Keratinocyte (primary cell): ENCODE measurements around the gene SKIC3. TPM values are rescaled to one million over a fixed set of nuclear protein-coding genes. Genes with fewer than 3 reads are reported as not detected.

Experiments used
- DNase-seq: peaks from one replicate; pipeline ENCODE4 v3.0.0-alpha.2; 2011; ENCODE audit warnings: low read depth, missing footprints, low spot score
- FAIRE-seq: peaks from 2 replicates; lab custom pipeline; 2011; peaks lifted over from hg19 to GRCh38; lab: Jason Lieb, UNC
- H2AFZ ChIP-seq: 2 replicates; pipeline ENCODE4 v1.6.0; 2012; ENCODE audit warnings: low read length, control low read depth, inconsistent platforms; ENCODE audit not compliant: control insufficient read depth
- H3K27ac ChIP-seq: 2 replicates; pipeline ENCODE4 v1.5.1; 2011; ENCODE audit warnings: low read length; ENCODE audit not compliant: control insufficient read depth, insufficient read depth
- H3K27me3 ChIP-seq: 3 replicates; pipeline ENCODE4 v1.6.0; 2011; ENCODE audit warnings: low read length; ENCODE audit not compliant: control insufficient read depth, insufficient read depth; ENCODE audit errors: extremely low read depth
- H3K36me3 ChIP-seq, 2 experiments: 2 replicates in 1 of 2; 3 replicates in 1 of 2; pipeline ENCODE4 v1.5.1; 2011; ENCODE audit warnings: low read length in 2 of 2, mild to moderate bottlenecking in 1 of 2; ENCODE audit not compliant: control insufficient read depth in 2 of 2, insufficient read depth in 2 of 2; ENCODE audit errors: extremely low read depth in 1 of 2
- H3K4me1 ChIP-seq: 3 replicates; pipeline ENCODE4 v1.5.1; 2011; ENCODE audit warnings: low read length; ENCODE audit not compliant: control insufficient read depth, insufficient read depth; ENCODE audit errors: extremely low read depth
- H3K4me2 ChIP-seq: 3 replicates; pipeline ENCODE4 v1.6.0; 2011; ENCODE audit warnings: low read depth, low read length; ENCODE audit not compliant: control insufficient read depth, insufficient read depth; ENCODE audit errors: extremely low read depth
- H3K4me3 ChIP-seq, 3 experiments: fragments of 200-600 bp in 1 of 3; sonication (generic) in 1 of 3; 2 replicates in 2 of 3; 3 replicates in 1 of 3; pipeline ENCODE4 v1.5.1; 2011 to 2016; ENCODE audit warnings: low read length in 3 of 3, mild to moderate bottlenecking in 3 of 3, control low read depth in 2 of 3, inconsistent platforms in 1 of 3, low read depth in 1 of 3, mixed read lengths in 1 of 3, mixed run types in 1 of 3, moderate library complexity in 1 of 3; ENCODE audit not compliant: control insufficient read depth in 2 of 3, insufficient read depth in 2 of 3; ENCODE audit errors: extremely low read depth in 1 of 3
- H3K79me2 ChIP-seq: 2 replicates; pipeline ENCODE4 v1.6.0; 2012; ENCODE audit warnings: low read length; ENCODE audit not compliant: control insufficient read depth, insufficient read depth
- H3K9ac ChIP-seq: 3 replicates; pipeline ENCODE4 v1.6.0; 2011; ENCODE audit warnings: low read length; ENCODE audit not compliant: control insufficient read depth, insufficient read depth; ENCODE audit errors: extremely low read depth
- H3K9me1 ChIP-seq: 3 replicates; pipeline ENCODE4 v1.6.0; 2011; ENCODE audit warnings: low read length; ENCODE audit not compliant: control insufficient read depth, insufficient read depth; ENCODE audit errors: extremely low read depth
- H3K9me3 ChIP-seq: 2 replicates; pipeline ENCODE4 v1.5.1; 2012; ENCODE audit warnings: low read depth, low read length; ENCODE audit not compliant: control insufficient read depth
- H4K20me1 ChIP-seq: 3 replicates; pipeline ENCODE4 v1.6.0; 2011; ENCODE audit warnings: low read length; ENCODE audit not compliant: control insufficient read depth, insufficient read depth; ENCODE audit errors: extremely low read depth
- CTCF ChIP-seq, 3 experiments: IDR thresholded peaks in 1 of 3; conservative IDR thresholded peaks in 1 of 3; optimal IDR thresholded peaks in 1 of 3; 2 replicates in 2 of 3; 3 replicates in 1 of 3; pipeline versions ENCODE3 to v1.5.1; 2011; ENCODE audit warnings: low read length in 3 of 3, mild to moderate bottlenecking in 3 of 3, moderate library complexity in 2 of 3, control low read depth in 1 of 3, inconsistent platforms in 1 of 3; ENCODE audit not compliant: insufficient read depth in 2 of 3; ENCODE audit errors: extremely low read depth in 1 of 3
- EZH2 ChIP-seq: IDR thresholded peaks from one replicate; pipeline ENCODE4 v1.6.1; 2012; ENCODE audit warnings: inconsistent platforms, mild to moderate bottlenecking, low read length, moderate library complexity
- dilution Hi-C: fragments of 300-500 bp; cut with MboI; formaldehyde crosslinking; loops from one replicate; pipeline ENCODE4 v1.7.0; 2020; ENCODE audit warnings: low sequenced_read_pairs; ENCODE audit not compliant: extremely low pct_ligation_motif_present
- polyA plus RNA-seq, 5 experiments: library from polyadenylated mRNA; depleted of rRNA in 3 of 5; stranded (reverse) in 3 of 5; stranded (forward) in 1 of 5; unstranded in 1 of 5; fragments of >200 nt; gene quantifications; 1 replicate in 1 of 5; 2 replicates in 3 of 5; 3 replicates in 1 of 5; pipeline versions ENCODE4 v1.2.1 to v1.2.3, GENCODE V29; 2011 to 2012; ENCODE audit warnings: missing spikeins in 2 of 5, low read depth in 1 of 5, low replicate concordance in 1 of 5

The SKIC3 gene
- polyA plus RNA-seq, 1 donor (not counting 4 experiments of a cell fraction or from before 2014, with no cell fraction given), result 63.8 TPM

- Histone ChIP-seq H3K4me1 (no peaks in the 10 kb centered on the region), H3K79me2 (no peaks in the 10 kb centered on the region), H3K9me1 (no peaks in the 10 kb centered on the region), H4K20me1 (no peaks in the 10 kb centered on the region), H3K4me3 (no peak overlapping the region), H3K27ac (no peak overlapping the region), H3K36me3 (no peaks in the 10 kb centered on the region), H3K9ac (no peak overlapping the region), H3K4me2 (no peak overlapping the region), H2AFZ (no peak overlapping the region), H3K9me3 (no peaks in the 10 kb centered on the region), H3K27me3 (no peaks in the 10 kb centered on the region)
- DNase-seq (no peak), FAIRE-seq (no peak)
- dilution Hi-C loops, result no loop called here
- TF ChIP-seq EZH2, result no peak
- TF ChIP-seq CTCF (optimal IDR thresholded peaks at IDR 0.05 in 1 of 3, IDR thresholded peaks at IDR 0.05 in 1 of 3, conservative IDR thresholded peaks at IDR 0.05 in 1 of 3; ENCODE audit: extremely low read depth in 1 of 3, insufficient read depth in 2 of 3, low read length in 3 of 3), result no peak
Observed at GRCh38 chr5:95564450-95564849, 9.7 kb upstream of the SKIC3 start.

- Histone ChIP-seq H3K4me3 (no peak overlapping the region), H3K27me3 (no peaks in the 10 kb centered on the region), H3K4me2 (no peak overlapping the region), H3K27ac (no peak overlapping the region), H3K9ac (no peak overlapping the region), H4K20me1 (no peaks in the 10 kb centered on the region), H3K4me1 (no peaks in the 10 kb centered on the region), H3K9me1 (no peaks in the 10 kb centered on the region), H2AFZ (no peak overlapping the region), H3K9me3 (no peaks in the 10 kb centered on the region), H3K36me3 (no peaks in the 10 kb centered on the region), H3K79me2 (no peaks in the 10 kb centered on the region)
- dilution Hi-C loops, result no loop called here
- TF ChIP-seq CTCF (optimal IDR thresholded peaks at IDR 0.05 in 1 of 3, IDR thresholded peaks at IDR 0.05 in 1 of 3, conservative IDR thresholded peaks at IDR 0.05 in 1 of 3; ENCODE audit: extremely low read depth in 1 of 3, insufficient read depth in 2 of 3, low read length in 3 of 3) (no peak), EZH2 (no peak)
- no peak for DNase-seq
- FAIRE-seq, result no peak
Observed at GRCh38 chr5:95563367-95563766, 8.6 kb upstream of the SKIC3 start.
